HUES64 (cell line): ENCODE results near the gene TTLL1.
A peak's percentile ranks its signal among the peaks of the same experiment; 100 is the strongest.
"Not testable (repeated sequence)": the region's sequence is repeated elsewhere in the genome, so short reads cannot be mapped to it uniquely, and the experiment has no call there.

Experiments
- H3K27ac ChIP-seq: 2 replicates; pipeline ENCODE4 v1.7.0; 2013; ENCODE audit warnings: low read depth, low read length, inconsistent platforms
- H3K27me3 ChIP-seq: 2 replicates; pipeline ENCODE4 v1.6.1; 2013; ENCODE audit warnings: mild to moderate bottlenecking, low read length; ENCODE audit not compliant: insufficient read depth
- H3K36me3 ChIP-seq: 2 replicates; pipeline ENCODE4 v1.6.1; 2013; ENCODE audit warnings: mild to moderate bottlenecking, low read length; ENCODE audit not compliant: insufficient read depth
- H3K4me1 ChIP-seq: 2 replicates; pipeline ENCODE4 v1.6.1; 2013; ENCODE audit warnings: mild to moderate bottlenecking, low read length, moderate library complexity; ENCODE audit not compliant: insufficient read depth
- H3K4me3 ChIP-seq: 2 replicates; pipeline ENCODE4 v1.5.1; 2013; ENCODE audit warnings: mild to moderate bottlenecking, low read length, moderate library complexity
- H3K9ac ChIP-seq: 2 replicates; pipeline ENCODE4 v1.6.1; 2013; ENCODE audit warnings: mild to moderate bottlenecking, low read depth, low read length
- H3K9me3 ChIP-seq: 2 replicates; pipeline ENCODE4 v1.6.1; 2013; ENCODE audit warnings: low read depth, low read length; ENCODE audit not compliant: insufficient read depth
- WGBS: fragments of 150-250, 120-280 bp; methylation state at CpG from one replicate; pipeline ENCODE4 v1.1.7; 2013; ENCODE audit warnings: missing lambda C conversion rate; 5-methylcytosine and 5-hydroxymethylcytosine counted together

TTLL1 gene

GRCh38 chr22:43109921-43110443 lies 20.8 kb upstream of the TTLL1 start:
- no peaks in the 10 kb centered on the region for H3K9me3 ChIP-seq
- H3K36me3 ChIP-seq, result no peaks in the 10 kb centered on the region
- H3K4me3 ChIP-seq, result peak overlapping the region; percentile 61
- H3K27ac ChIP-seq, result no peak overlapping the region
- H3K9ac ChIP-seq, result 0 out of 2 replicates have a peak overlapping the region, but pooled peaks have one; percentile 2
- H3K27me3 ChIP-seq, result peaks cover 45% of the 10 kb centered on the region
- peaks cover 4% of the 10 kb centered on the region for H3K4me1 ChIP-seq
- 1% methylated on average over 32 of the region's 32 CpGs for WGBS

DNA sequence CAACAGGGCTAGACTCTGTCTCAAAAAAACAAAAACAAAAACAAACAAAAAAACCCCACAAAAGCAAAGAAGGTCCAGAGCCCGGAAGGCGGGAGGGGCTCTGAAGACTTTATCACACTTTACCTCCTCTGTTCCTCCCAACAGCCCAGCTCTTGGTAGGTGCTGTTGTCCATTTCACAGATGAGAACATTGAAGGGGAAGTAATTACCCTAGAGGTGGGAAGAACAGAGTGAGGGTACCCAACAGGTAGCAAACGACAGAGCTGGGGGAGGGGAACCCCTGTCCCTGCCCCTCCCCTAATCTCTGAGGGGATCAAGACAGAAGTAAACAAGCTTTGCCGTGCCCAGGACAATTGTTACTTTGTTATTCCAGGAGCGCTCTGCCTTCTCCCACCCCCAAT lies 20.3 kb upstream of the TTLL1 start:
- Histone ChIP-seq H3K27ac (no peak overlapping the region), H3K36me3 (no peaks in the 10 kb centered on the region), H3K27me3 (peaks cover 45% of the 10 kb centered on the region), H3K4me3 (peak overlapping the region; percentile 18; the same call in 1 of the 2 replicates), H3K4me1 (peaks cover 4% of the 10 kb centered on the region), H3K9me3 (no peaks in the 10 kb centered on the region), H3K9ac (no peak overlapping the region)
- WGBS, result 31% methylated on average over 5 of the region's 5 CpGs

GRCh38 chr22:43106302-43106701 lies 17.1 kb upstream of the TTLL1 start:
- 94% methylated on average over 8 of the region's 8 CpGs for WGBS
- Histone ChIP-seq H3K4me1 (peaks cover 14% of the 10 kb centered on the region; the same call in 1 of the 2 replicates), H3K36me3 (no peaks in the 10 kb centered on the region), H3K4me3 (no peak overlapping the region), H3K27ac (no peak overlapping the region), H3K9ac (no peak overlapping the region), H3K9me3 (no peaks in the 10 kb centered on the region), H3K27me3 (peaks cover 25% of the 10 kb centered on the region)

- H3K9me3 ChIP-seq, H3K4me3 ChIP-seq, H3K4me1 ChIP-seq, H3K9ac ChIP-seq, H3K36me3 ChIP-seq, H3K27ac ChIP-seq: not testable (repeated sequence)
- peaks cover 12% of the 10 kb centered on the region for H3K27me3 ChIP-seq
- 97% methylated on average over 3 of the region's 3 CpGs for WGBS
Measured at GRCh38 chr22:43104950-43105349, 15.8 kb upstream of the TTLL1 start.

- H3K27ac ChIP-seq, H3K4me1 ChIP-seq, H3K36me3 ChIP-seq, H3K9ac ChIP-seq, H3K4me3 ChIP-seq, H3K27me3 ChIP-seq, H3K9me3 ChIP-seq: not testable (repeated sequence)
- WGBS, result 58% methylated on average over 15 of the region's 15 CpGs
Measured at GRCh38 chr22:43104056-43104625, 14.9 kb upstream of the TTLL1 start.

DNA sequence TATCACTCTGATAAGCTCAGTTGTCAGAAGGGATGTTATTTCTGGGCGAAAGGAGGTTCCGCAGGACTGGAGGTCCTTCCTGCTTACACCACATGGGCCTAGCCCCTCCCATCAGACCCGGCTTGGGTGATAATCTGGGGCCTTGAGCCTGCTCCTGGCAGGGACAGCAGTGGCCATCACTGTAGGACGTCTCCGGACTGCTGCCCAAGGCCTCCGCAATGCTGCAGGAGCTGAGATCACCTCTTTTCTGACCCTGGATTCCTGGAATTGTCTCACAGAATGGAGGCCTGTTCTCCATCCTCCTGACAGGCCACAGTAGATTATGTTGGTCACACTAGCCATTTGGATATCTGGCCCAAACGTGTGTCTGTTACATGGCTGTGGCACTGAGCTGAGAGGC lies 12.1 kb upstream of the TTLL1 start:
- Histone ChIP-seq H3K36me3 (no peaks in the 10 kb centered on the region), H3K9me3 (peaks cover 5% of the 10 kb centered on the region; the same call in 1 of the 2 replicates), H3K9ac (no peak overlapping the region), H3K4me1 (peaks cover 9% of the 10 kb centered on the region; the same call in 1 of the 2 replicates), H3K27me3 (no peaks in the 10 kb centered on the region), H3K27ac (no peak overlapping the region), H3K4me3 (no peak overlapping the region)
- 90% methylated on average over 7 of the region's 7 CpGs for WGBS

DNA sequence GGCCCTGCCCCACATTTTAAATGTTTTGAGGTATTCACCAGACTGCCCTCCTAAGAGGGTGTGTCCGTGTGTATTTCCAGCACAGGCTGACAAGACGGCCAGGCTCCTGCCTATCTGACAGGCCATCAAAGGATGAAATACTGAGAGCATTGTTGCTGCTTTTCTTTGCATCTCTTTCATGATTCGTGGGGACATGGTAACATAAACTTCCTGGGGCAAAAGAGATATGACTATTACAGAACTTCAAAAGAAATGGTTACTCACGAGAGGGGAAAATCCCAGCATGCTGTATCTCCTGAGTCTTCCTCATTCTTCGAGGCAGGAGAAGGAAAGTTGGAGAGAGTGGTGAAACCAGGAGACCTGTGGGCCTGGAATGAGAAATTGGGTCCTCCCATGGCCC lies 11.0 kb upstream of the TTLL1 start:
- no peak overlapping the region for H3K9ac ChIP-seq
- no peak overlapping the region for H3K4me3 ChIP-seq
- peaks cover 6% of the 10 kb centered on the region; the same call in 1 of the 2 replicates for H3K9me3 ChIP-seq
- H3K27me3 ChIP-seq, result no peaks in the 10 kb centered on the region
- H3K36me3 ChIP-seq, result no peaks in the 10 kb centered on the region
- peaks cover 9% of the 10 kb centered on the region; the same call in 1 of the 2 replicates for H3K4me1 ChIP-seq
- WGBS, result 86% methylated on average over 5 of the region's 5 CpGs
- H3K27ac ChIP-seq, result no peak overlapping the region

- 84% methylated on average over 4 of the region's 4 CpGs for WGBS
- Histone ChIP-seq H3K27ac (no peak overlapping the region), H3K9ac (no peak overlapping the region), H3K9me3 (peaks cover 6% of the 10 kb centered on the region; the same call in 1 of the 2 replicates), H3K27me3 (no peaks in the 10 kb centered on the region), H3K4me1 (peaks cover 6% of the 10 kb centered on the region; the same call in 1 of the 2 replicates), H3K4me3 (no peak overlapping the region), H3K36me3 (no peaks in the 10 kb centered on the region)
Measured at GRCh38 chr22:43099095-43099494, 9.9 kb upstream of the TTLL1 start.

- H3K27me3 ChIP-seq, result no peaks in the 10 kb centered on the region
- 85% methylated on average over 4 of the region's 4 CpGs for WGBS
- H3K9me3 ChIP-seq, result peaks cover 6% of the 10 kb centered on the region; the same call in 1 of the 2 replicates
- H3K27ac ChIP-seq, result no peak overlapping the region
- no peak overlapping the region for H3K9ac ChIP-seq
- H3K4me3 ChIP-seq, result no peak overlapping the region
- no peaks in the 10 kb centered on the region for H3K4me1 ChIP-seq
- H3K36me3 ChIP-seq, result no peaks in the 10 kb centered on the region
Measured at GRCh38 chr22:43098356-43098755, 9.2 kb upstream of the TTLL1 start.

GRCh38 chr22:43096420-43096819 lies 7.2 kb upstream of the TTLL1 start:
- Histone ChIP-seq H3K4me3 (no peak overlapping the region), H3K9me3 (peaks cover 6% of the 10 kb centered on the region; the same call in 1 of the 2 replicates), H3K36me3 (no peaks in the 10 kb centered on the region), H3K27me3 (no peaks in the 10 kb centered on the region), H3K4me1 (no peaks in the 10 kb centered on the region), H3K27ac (no peak overlapping the region), H3K9ac (no peak overlapping the region)
- WGBS, result 91% methylated on average over 6 of the region's 8 CpGs

- Histone ChIP-seq H3K27ac (no peak overlapping the region), H3K4me1 (no peaks in the 10 kb centered on the region), H3K9me3 (peaks cover 6% of the 10 kb centered on the region; the same call in 1 of the 2 replicates), H3K9ac (no peak overlapping the region), H3K27me3 (no peaks in the 10 kb centered on the region), H3K36me3 (no peaks in the 10 kb centered on the region), H3K4me3 (no peak overlapping the region)
- WGBS, result 90% methylated on average over 4 of the region's 4 CpGs
Measured at GRCh38 chr22:43094551-43094950, 5.4 kb upstream of the TTLL1 start.
